SK-N-SH treated with all-trans-retinoic acid at 6 μM for 48 hours (cell line): ENCODE results near the gene CDH24.

Experiments
- ESRRG ChIP-seq: fragments of 250-450 bp; sonication (Bioruptor Pico); IDR thresholded peaks from 2 replicates; pipeline ENCODE4 v1.6.1; 2021; ENCODE audit warnings: mild to moderate bottlenecking
- GLIS3 ChIP-seq: fragments of 250-450 bp; sonication (Bioruptor Pico); IDR thresholded peaks from 2 replicates; pipeline ENCODE4 v1.5.0; 2020; ENCODE audit warnings: mild to moderate bottlenecking, moderate library complexity
- OSR1 ChIP-seq: fragments of 250-450 bp; sonication (Bioruptor Pico); IDR thresholded peaks from 2 replicates; pipeline ENCODE4 v1.8.0; 2022; ENCODE audit warnings: moderate library complexity, mild to moderate bottlenecking, inconsistent platforms
- PATZ1 ChIP-seq: fragments of 250-450 bp; sonication (Bioruptor Pico); IDR thresholded peaks from 2 replicates; pipeline ENCODE4 v1.8.0; 2020; ENCODE audit warnings: mild to moderate bottlenecking, moderate library complexity, borderline replicate concordance
- PPARA ChIP-seq: fragments of 250-450 bp; sonication (Bioruptor Pico); IDR thresholded peaks from 2 replicates; pipeline ENCODE4 v1.5.0; 2020; ENCODE audit warnings: mild to moderate bottlenecking, borderline replicate concordance
- RARB ChIP-seq: fragments of 250-450 bp; sonication (Bioruptor Pico); IDR thresholded peaks from 2 replicates; pipeline ENCODE4 v1.8.0; 2021; ENCODE audit warnings: mild to moderate bottlenecking, moderate library complexity
- SNAI2 ChIP-seq: fragments of 250-450 bp; sonication (Bioruptor Pico); IDR thresholded peaks from 2 replicates; pipeline ENCODE4 v1.5.0; 2020; ENCODE audit warnings: mild to moderate bottlenecking, moderate library complexity
- TOX ChIP-seq: fragments of 250-450 bp; sonication (Bioruptor Pico); IDR thresholded peaks from 2 replicates; pipeline ENCODE4 v1.8.0; 2021; ENCODE audit warnings: mild to moderate bottlenecking, moderate library complexity, borderline replicate concordance
- ZC3H10 ChIP-seq: fragments of 250-450 bp; sonication (Bioruptor Pico); IDR thresholded peaks from 2 replicates; pipeline ENCODE4 v1.5.1; 2021; ENCODE audit warnings: mild to moderate bottlenecking, moderate library complexity
- ZNF565 ChIP-seq: fragments of 450-650 bp; formaldehyde crosslinking; conservative IDR thresholded peaks from 2 replicates; pipeline ENCODE4 v1.5.0; 2020; ENCODE audit warnings: low read depth, mild to moderate bottlenecking, moderate library complexity
- ZNF70 ChIP-seq: fragments of 450-650 bp; formaldehyde crosslinking; IDR thresholded peaks from 2 replicates; pipeline ENCODE4 v1.5.0; 2020; ENCODE audit warnings: mild to moderate bottlenecking, moderate library complexity
- ZNF8 ChIP-seq: fragments of 450-650 bp; formaldehyde crosslinking; IDR thresholded peaks from 2 replicates; pipeline ENCODE4 v1.5.0; 2020; ENCODE audit warnings: mild to moderate bottlenecking, moderate library complexity
- TF ChIP-seq, protein P1 (sequence below): fragments of 250-450 bp; sonication (Bioruptor Pico); IDR thresholded peaks from 2 replicates; pipeline ENCODE4 v1.5.1; 2020; ENCODE audit warnings: low read depth, mild to moderate bottlenecking, moderate library complexity
- TF ChIP-seq, protein P2 (sequence below): fragments of 250-450 bp; sonication (Bioruptor Pico); IDR thresholded peaks from 2 replicates; pipeline ENCODE4 v1.8.0; 2021; ENCODE audit warnings: low read depth, mild to moderate bottlenecking, moderate library complexity, borderline replicate concordance

- TF ChIP-seq PATZ1 (CRISPR knock-in tag) = no peak
- TF ChIP-seq ZNF70 = no peak
- no peak for TF ChIP-seq SNAI2 (CRISPR knock-in tag)
- TF ChIP-seq RARB (CRISPR knock-in tag) = no peak
- no peak for TF ChIP-seq OSR1 (CRISPR knock-in tag)
- no peak for TF ChIP-seq ZNF8 (CRISPR knock-in tag)
- TF ChIP-seq ESRRG (CRISPR knock-in tag) = no peak
- TF ChIP-seq, protein P1, sequence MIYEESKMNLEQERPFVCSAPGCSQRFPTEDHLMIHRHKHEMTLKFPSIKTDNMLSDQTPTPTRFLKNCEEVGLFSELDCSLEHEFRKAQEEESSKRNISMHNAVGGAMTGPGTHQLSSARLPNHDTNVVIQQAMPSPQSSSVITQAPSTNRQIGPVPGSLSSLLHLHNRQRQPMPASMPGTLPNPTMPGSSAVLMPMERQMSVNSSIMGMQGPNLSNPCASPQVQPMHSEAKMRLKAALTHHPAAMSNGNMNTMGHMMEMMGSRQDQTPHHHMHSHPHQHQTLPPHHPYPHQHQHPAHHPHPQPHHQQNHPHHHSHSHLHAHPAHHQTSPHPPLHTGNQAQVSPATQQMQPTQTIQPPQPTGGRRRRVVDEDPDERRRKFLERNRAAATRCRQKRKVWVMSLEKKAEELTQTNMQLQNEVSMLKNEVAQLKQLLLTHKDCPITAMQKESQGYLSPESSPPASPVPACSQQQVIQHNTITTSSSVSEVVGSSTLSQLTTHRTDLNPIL = no peak
- no peak for TF ChIP-seq GLIS3
- TF ChIP-seq ZNF565 (CRISPR knock-in tag) = no peak
- TF ChIP-seq, protein P2, sequence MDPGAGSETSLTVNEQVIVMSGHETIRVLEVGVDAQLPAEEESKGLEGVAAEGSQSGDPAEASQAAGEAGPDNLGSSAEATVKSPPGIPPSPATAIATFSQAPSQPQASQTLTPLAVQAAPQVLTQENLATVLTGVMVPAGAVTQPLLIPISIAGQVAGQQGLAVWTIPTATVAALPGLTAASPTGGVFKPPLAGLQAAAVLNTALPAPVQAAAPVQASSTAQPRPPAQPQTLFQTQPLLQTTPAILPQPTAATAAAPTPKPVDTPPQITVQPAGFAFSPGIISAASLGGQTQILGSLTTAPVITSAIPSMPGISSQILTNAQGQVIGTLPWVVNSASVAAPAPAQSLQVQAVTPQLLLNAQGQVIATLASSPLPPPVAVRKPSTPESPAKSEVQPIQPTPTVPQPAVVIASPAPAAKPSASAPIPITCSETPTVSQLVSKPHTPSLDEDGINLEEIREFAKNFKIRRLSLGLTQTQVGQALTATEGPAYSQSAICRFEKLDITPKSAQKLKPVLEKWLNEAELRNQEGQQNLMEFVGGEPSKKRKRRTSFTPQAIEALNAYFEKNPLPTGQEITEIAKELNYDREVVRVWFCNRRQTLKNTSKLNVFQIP (CRISPR knock-in tag) = no peak
- TF ChIP-seq TOX (CRISPR knock-in tag) = no peak
- TF ChIP-seq ZC3H10 (CRISPR knock-in tag) = no peak
- no peak for TF ChIP-seq PPARA
Measured at GRCh38 chr14:23053426-23053825, 3.9 kb downstream of the CDH24 start.
